GM03348 (cell line): ENCODE data around the gene PDZD2.
A peak's percentile ranks its signal among the peaks of the same experiment; 100 is the strongest.

Experiments used
- DNase-seq: peaks from one replicate; pipeline ENCODE4 v3.0.0; 2012; ENCODE audit warnings: low spot score

The PDZD2 gene

DNA sequence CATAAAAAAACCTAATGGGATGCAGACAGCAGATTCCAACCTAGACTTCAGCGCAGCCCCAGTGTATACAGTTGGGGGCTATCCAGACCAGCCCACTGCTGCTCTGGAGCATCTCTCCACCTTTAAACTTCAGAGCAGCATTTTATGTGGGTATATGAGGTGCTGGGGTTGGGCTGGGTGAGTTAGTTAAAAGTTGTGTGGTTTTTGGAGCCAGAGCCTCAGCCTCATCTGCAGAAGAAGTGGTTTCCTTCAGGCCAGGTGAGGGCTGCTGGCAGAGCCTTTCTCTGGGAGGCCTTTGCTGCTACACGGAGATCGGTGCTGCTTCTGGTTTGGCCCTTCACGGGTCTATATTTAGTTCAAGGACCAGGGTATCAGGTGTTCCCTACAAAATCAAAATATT lies 228.3 kb downstream of the PDZD2 start:
- no peak for DNase-seq

DNA sequence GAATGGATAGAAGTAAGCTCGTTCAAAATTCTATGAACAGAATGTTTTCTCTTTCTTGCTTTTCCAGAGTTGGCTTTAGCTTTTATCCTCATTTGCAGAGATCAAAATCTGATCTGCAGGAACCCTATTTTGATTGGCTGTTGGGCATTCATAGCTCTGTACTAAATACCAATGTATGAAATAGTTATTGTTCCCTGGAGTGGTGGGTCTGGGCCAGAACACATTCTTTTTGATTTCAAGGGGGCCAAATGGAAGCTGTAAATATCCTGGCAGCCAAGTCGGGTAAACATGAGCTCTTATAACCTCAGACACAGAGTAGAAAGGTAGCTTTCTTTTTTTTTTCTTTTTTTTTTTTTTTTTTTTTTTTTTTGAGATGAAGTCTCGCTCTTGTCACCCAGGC lies 241.5 kb downstream of the PDZD2 start:
- no peak for DNase-seq

GRCh38 chr5:31884896-31885295 lies 246.0 kb downstream of the PDZD2 start:
- DNase-seq: no peak

GRCh38 chr5:31886206-31886605 lies 247.3 kb downstream of the PDZD2 start:
- no peak for DNase-seq

- no peak for DNase-seq
Observed at GRCh38 chr5:31887556-31887955, 248.6 kb downstream of the PDZD2 start.

DNA sequence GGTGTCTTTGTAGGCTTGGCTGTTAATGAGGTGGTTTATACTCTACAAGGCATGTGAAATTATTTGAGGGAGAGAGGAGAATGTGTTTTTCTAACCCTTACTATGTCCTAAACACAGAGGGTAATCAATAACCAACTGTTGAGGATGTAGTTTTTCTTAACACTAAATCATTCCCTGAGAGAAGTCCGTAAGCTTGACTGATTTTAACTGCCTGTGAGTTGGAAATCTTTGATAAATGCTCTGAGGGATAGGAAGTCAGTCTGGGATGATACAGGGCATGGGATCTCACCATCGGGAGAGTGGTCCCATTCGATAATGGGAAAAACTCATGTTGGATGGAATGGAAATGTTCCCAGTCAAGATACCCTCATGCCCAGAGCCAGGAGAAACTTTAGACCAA lies 249.6 kb downstream of the PDZD2 start:
- no peak for DNase-seq

GRCh38 chr5:31889001-31889561 lies 250.2 kb downstream of the PDZD2 start:
- no peak for DNase-seq

GRCh38 chr5:31890046-31890445 lies 251.1 kb downstream of the PDZD2 start:
- DNase-seq: no peak

GRCh38 chr5:31894141-31894540 lies 255.2 kb downstream of the PDZD2 start:
- DNase-seq: no peak

DNA sequence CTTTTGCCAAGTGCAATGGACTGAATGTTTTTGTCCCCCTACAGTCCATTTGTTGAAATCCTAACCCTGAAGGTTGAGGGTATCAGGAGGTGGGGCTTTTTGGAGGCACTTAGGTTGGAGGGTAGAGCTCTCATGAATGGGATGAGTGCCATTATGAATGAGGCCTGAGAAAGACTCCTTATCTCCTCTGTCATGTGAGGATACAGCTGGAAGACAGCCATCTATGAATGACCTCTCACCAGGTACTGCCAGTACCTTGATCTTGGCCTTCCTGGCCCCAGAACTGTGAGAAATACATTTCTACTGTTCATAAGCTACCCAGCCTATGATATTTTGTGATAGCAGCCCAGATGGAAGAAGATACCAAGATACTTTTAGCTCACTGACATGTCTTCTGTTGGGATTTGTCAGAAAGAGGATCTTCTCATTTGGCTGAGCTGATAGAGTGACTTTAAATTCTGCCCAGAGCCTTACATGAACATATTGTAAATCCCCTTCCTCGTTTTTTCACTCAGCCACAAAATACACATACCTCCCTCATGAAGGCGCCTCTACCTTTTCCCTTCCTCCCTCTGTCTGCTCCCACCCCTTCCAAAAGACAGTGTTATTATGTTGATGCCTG lies 256.4 kb downstream of the PDZD2 start:
- DNase-seq: no peak

- DNase-seq: no peak
Observed at GRCh38 chr5:31898036-31898632, 259.2 kb downstream of the PDZD2 start.

- no peak for DNase-seq
Observed at GRCh38 chr5:31900296-31900865, 261.4 kb downstream of the PDZD2 start.

DNA sequence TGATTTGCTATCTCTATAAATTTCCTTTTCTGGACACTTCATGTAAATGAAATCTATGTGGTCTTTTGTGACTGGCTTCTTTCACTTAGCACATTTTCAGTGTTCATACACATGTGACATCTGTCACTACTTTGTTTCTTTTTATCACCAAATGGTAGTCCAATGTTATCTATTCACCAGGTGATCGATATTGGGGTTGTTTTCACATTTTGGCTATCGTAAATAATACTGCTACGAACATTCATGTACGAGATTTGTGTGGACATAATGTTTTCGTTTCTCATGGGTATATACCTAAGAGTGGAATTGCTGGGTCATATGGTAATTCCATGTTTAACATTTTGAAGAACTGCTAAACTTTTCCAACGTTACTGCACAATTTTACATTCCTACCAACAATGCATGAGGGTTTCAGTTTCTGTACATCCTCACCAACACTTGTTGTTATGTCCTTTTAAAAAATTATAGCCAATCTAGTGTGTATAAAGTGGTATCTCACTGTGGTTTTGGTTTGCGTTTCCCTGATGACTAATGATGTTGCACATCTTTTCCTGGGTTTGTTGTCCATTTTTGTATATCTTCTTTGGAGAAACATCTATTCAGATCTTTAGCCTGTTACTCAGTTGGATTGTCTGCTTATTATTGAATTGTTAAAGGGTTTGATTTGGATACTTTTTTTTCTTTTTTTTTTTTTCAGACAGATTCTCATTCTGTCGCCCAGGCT lies 263.0 kb downstream of the PDZD2 start:
- no peak for DNase-seq

DNA sequence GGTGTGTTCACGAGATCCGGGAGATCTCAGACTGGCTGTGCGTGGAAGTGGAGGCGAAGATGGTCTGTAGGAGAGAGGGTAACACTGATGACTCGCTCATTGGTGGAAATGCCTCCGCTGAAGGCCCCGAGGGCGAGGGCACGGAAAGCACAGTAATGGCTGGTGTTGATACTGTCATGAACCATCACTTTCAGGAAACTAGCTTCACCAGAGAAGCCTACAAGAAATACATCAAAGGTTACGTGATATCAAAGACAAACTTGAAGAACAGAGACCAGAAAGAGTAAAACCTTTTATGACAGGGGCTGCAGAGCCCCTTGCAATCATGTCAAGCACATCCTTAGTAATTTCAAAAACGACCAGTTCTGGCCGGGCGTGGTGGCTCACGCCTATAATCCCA lies 269.5 kb downstream of the PDZD2 start:
- no peak for DNase-seq

- no peak for DNase-seq
Observed at GRCh38 chr5:31909073-31909472, 270.1 kb downstream of the PDZD2 start.

- no peak for DNase-seq
Observed at GRCh38 chr5:31911291-31912265, 272.6 kb downstream of the PDZD2 start.

GRCh38 chr5:31913808-31914207 lies 274.9 kb downstream of the PDZD2 start:
- no peak for DNase-seq

DNA sequence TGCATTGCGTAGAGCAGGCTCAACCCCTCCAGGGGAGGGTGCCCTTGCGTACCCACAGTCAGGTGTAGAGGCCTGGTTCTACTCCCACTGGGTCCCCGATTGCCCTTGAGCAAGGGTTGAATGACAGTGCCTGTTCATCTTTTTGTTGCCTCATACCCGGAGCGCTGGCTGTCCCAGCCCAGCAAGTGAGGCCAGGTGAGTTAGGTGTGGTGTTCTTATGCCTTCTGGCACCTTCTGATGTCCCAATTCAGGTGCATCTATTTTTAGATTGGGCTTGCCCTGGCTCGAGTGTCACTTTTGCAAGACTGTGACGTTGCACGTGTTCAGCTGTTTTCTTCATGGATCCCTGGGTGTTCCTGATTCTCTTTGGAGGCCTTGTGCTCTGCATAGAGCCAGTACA lies 277.4 kb downstream of the PDZD2 start:
- DNase-seq: no peak

GRCh38 chr5:31918739-31919138 lies 279.8 kb downstream of the PDZD2 start:
- no peak for DNase-seq

- peak; percentile 35 for DNase-seq
Observed at GRCh38 chr5:31921852-31922305, 282.9 kb downstream of the PDZD2 start.

GRCh38 chr5:31924005-31924404 lies 285.1 kb downstream of the PDZD2 start:
- DNase-seq: no peak

GRCh38 chr5:31931874-31932273 lies 292.9 kb downstream of the PDZD2 start:
- DNase-seq: no peak
